Epithelial cell of proximal tubule (primary cell): ENCODE data around the gene FJX1. TPM values are rescaled to one million over a fixed set of nuclear protein-coding genes. Genes with fewer than 3 reads are reported as not detected.
"Not testable (repeated sequence)": the region's sequence is repeated elsewhere in the genome, so short reads cannot be mapped to it uniquely, and the experiment has no call there.

Experiments used
- DNase-seq: peaks from one replicate; pipeline ENCODE4 v3.0.0-alpha.2; 2011; ENCODE audit warnings: low read depth
- H3K4me3 ChIP-seq: 2 replicates; pipeline ENCODE4 v1.5.1; 2011; ENCODE audit warnings: low read depth, mild to moderate bottlenecking, low read length
- CTCF ChIP-seq: conservative IDR thresholded peaks from 2 replicates; pipeline ENCODE4 v1.5.1; 2012; ENCODE audit warnings: low read depth, mild to moderate bottlenecking, low read length
- total RNA-seq: library from RNA; depleted of rRNA; stranded (reverse); fragments of >200 nt; gene quantifications from 2 replicates; pipeline ENCODE4 v1.2.3, GENCODE V29; 2015

FJX1 gene
- total RNA-seq, 1 donor from 2014 or later: 52.1 TPM

DNA sequence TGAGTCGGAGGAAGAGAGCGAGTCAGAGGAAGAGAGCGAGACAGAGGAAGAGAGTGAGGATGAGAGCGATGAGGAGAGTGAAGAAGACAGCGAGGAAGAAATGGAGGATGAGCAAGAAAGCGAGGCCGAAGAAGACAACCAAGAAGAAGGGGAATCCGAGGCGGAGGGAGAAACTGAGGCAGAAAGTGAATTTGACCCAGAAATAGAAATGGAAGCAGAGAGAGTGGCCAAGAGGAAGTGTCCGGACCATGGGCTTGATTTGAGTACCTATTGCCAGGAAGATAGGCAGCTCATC, 45.1 kb downstream of the FJX1 start:
- DNase-seq: no peak
- TF ChIP-seq CTCF: no peak

DNA sequence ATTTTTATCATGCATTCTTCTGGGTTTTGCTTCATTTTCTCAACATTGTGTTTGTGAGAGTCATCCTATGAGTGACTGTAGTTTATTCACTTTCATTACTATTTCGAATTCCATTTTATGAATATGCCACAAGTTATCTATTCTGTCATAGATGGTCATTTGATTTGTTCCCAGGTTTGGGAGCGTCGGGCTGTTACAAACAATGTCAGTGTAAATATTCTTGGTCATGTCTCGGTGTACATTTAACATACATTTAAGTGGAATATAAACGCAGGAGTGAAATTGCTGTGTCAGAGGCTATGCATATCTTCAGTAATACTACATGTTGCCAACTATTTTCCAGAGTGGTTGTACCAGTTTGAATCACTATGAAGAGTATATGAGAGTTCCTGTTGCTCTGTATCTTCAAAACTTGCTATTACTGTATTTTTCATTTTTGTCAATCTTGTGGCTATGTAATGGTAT, 46.7 kb downstream of the FJX1 start:
- TF ChIP-seq CTCF: no peak
- no peak overlapping the region for H3K4me3 ChIP-seq
- DNase-seq: no peak

More for the DNA sequence above, 45.1 kb downstream of the FJX1 start:
- H3K4me3 ChIP-seq: peak overlapping the region; percentile 68

- no peak for DNase-seq
- H3K4me3 ChIP-seq: no peak overlapping the region
- no peak for TF ChIP-seq CTCF
Observed at GRCh38 chr11:35667257-35667656, 49.0 kb downstream of the FJX1 start.

GRCh38 chr11:35668350-35668749, 50.1 kb downstream of the FJX1 start:
- H3K4me3 ChIP-seq, DNase-seq: not testable (repeated sequence)

Other genes starting within 250 kb of the FJX1 start
- gene SLC1A2, start 198.9 kb upstream of the FJX1 start, total RNA-seq: under 0.01 TPM in 1 of 2 replicates, not detected in the other
- gene PAMR1, start 92.8 kb upstream of the FJX1 start, total RNA-seq: 0.06 and 0.22 TPM in 2 replicates
- gene TRIM44, start 44.3 kb downstream of the FJX1 start, total RNA-seq: 33.9 and 42.1 TPM in 2 replicates